ENCODE data around the gene GALNS.

Gene GALNS

DNA sequence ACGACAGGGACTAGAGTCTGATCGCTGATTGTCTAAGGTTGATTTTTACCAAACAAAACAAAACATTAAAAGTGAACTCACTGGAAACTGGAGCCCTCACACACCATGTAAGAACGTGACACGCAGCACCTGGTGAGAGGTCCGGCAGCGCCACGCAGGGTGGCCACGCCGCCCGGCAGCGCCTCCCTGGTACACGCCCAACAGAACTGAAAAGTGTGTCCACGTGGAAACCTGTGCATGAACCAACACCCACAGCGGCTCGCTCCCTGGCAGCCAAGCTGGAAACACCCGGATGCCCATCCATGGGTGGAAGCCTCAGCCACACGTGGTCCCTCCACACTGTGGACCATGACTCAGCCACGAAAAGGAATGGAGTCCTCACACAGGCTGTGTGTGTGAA lies 9.1 kb downstream of the GALNS start:
- TF ChIP-seq, protein P1, sequence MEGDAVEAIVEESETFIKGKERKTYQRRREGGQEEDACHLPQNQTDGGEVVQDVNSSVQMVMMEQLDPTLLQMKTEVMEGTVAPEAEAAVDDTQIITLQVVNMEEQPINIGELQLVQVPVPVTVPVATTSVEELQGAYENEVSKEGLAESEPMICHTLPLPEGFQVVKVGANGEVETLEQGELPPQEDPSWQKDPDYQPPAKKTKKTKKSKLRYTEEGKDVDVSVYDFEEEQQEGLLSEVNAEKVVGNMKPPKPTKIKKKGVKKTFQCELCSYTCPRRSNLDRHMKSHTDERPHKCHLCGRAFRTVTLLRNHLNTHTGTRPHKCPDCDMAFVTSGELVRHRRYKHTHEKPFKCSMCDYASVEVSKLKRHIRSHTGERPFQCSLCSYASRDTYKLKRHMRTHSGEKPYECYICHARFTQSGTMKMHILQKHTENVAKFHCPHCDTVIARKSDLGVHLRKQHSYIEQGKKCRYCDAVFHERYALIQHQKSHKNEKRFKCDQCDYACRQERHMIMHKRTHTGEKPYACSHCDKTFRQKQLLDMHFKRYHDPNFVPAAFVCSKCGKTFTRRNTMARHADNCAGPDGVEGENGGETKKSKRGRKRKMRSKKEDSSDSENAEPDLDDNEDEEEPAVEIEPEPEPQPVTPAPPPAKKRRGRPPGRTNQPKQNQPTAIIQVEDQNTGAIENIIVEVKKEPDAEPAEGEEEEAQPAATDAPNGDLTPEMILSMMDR (IDR thresholded peaks at IDR 0.05): no peak
- no peak for DNase-seq (ENCODE audit: low spot score)

GRCh38 chr16:88846088-88846487 lies 10.7 kb downstream of the GALNS start:
- no peak overlapping the region for H3K27ac ChIP-seq
- TF ChIP-seq, protein P1 (IDR thresholded peaks at IDR 0.05): no peak
- no peak for DNase-seq (ENCODE audit: low spot score)
- H3K4me3 ChIP-seq: no peak overlapping the region

More for the DNA sequence above, 9.1 kb downstream of the GALNS start:
- H3K4me3 ChIP-seq: no peak overlapping the region
- no peak overlapping the region for H3K27ac ChIP-seq

GRCh38 chr16:88844419-88845036 lies 12.2 kb downstream of the GALNS start:
- TF ChIP-seq, protein P1 (IDR thresholded peaks at IDR 0.05): no peak
- H3K4me3 ChIP-seq: no peak overlapping the region
- no peak for DNase-seq (ENCODE audit: low spot score)
- no peak overlapping the region for H3K27ac ChIP-seq

DNA sequence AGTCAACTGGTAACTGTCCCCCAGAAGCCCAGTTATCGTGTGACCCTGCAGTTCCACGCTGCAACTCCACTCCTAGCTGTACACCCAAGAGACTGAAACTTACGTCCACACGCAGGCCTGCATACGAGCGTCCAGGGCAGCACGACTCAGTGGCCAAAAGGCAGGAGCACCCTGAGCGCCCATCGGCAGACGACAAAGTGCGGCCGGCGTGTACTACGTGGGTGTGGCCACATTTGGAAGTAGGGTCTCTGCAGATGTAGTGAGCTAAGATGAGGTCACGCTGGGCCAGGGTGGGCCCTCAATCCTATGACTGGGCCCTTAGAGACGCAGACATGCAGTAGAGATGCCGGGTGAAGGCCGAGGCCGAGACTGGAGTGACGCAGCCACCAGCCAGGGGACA lies 13.5 kb downstream of the GALNS start:
- no peak overlapping the region for H3K4me3 ChIP-seq
- TF ChIP-seq, protein P1 (IDR thresholded peaks at IDR 0.05): no peak
- no peak for DNase-seq (ENCODE audit: low spot score)
- H3K27ac ChIP-seq: no peak overlapping the region

DNA sequence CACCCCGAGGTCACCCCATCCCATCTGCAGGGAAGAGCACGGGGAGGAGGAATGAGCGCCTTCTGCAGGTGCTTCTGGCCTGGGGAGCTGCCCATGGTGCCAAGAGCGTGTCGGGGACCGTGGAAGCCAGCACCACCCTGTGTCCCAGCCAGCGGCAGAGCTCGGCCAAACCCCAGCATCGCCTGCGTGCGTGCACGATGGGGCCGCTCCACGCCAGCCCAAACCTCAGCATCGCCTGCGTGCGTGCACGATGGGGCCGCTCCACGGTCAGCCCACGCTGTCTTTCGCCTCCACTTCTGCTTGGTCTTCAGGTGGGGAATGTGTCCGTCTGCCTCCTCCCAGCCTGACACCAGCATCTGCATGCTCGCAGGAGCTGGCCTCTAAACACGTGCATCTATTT lies 13.9 kb downstream of the GALNS start:
- no peak overlapping the region for H3K27ac ChIP-seq
- no peak overlapping the region for H3K4me3 ChIP-seq
- DNase-seq (ENCODE audit: low spot score): no peak
- TF ChIP-seq, protein P1 (IDR thresholded peaks at IDR 0.05): no peak

- no peak overlapping the region for H3K4me3 ChIP-seq
- H3K27ac ChIP-seq: no peak overlapping the region
- DNase-seq (ENCODE audit: low spot score): no peak
- TF ChIP-seq, protein P1 (IDR thresholded peaks at IDR 0.05): no peak
These were observed 14.4 kb downstream of the GALNS start for GRCh38 chr16:88842308-88842756.

- H3K27ac ChIP-seq: no peak overlapping the region
- DNase-seq (ENCODE audit: low spot score): no peak
- TF ChIP-seq, protein P1 (IDR thresholded peaks at IDR 0.05): no peak
These were observed 15.0 kb downstream of the GALNS start for GRCh38 chr16:88841521-88842307.

More at GRCh38 chr16:88841521-88842307, 15.0 kb downstream of the GALNS start:
- H3K4me3 ChIP-seq: no peak overlapping the region
